ENCODE data around the gene EEF1A2.
A peak's percentile ranks its signal among the peaks of the same experiment; 100 is the strongest.

GRCh38 chr20:63465380-63466249 lies 33.3 kb downstream of the EEF1A2 start:
- TF ChIP-seq, protein P1, sequence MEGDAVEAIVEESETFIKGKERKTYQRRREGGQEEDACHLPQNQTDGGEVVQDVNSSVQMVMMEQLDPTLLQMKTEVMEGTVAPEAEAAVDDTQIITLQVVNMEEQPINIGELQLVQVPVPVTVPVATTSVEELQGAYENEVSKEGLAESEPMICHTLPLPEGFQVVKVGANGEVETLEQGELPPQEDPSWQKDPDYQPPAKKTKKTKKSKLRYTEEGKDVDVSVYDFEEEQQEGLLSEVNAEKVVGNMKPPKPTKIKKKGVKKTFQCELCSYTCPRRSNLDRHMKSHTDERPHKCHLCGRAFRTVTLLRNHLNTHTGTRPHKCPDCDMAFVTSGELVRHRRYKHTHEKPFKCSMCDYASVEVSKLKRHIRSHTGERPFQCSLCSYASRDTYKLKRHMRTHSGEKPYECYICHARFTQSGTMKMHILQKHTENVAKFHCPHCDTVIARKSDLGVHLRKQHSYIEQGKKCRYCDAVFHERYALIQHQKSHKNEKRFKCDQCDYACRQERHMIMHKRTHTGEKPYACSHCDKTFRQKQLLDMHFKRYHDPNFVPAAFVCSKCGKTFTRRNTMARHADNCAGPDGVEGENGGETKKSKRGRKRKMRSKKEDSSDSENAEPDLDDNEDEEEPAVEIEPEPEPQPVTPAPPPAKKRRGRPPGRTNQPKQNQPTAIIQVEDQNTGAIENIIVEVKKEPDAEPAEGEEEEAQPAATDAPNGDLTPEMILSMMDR (IDR thresholded peaks at IDR 0.05; ENCODE audit: low read length): no peak
- TF ChIP-seq EZH2 (optimal IDR thresholded peaks at IDR 0.05; ENCODE audit: low read depth, low read length): no peak
- 0 out of 2 replicates have a peak, but pooled peaks have one; percentile 47 for TF ChIP-seq EZH2phosphoT487 (IDR thresholded peaks at IDR 0.05; ENCODE audit: low read length)

Data from MM.1S (cell line).